Tibial artery (tissue), 4 donors: Measurements from ENCODE around the gene MTHFSD.
A peak's percentile ranks its signal among the peaks of the same experiment; 100 is the strongest.
"Not testable (repeated sequence)": the region's sequence is repeated elsewhere in the genome, so short reads cannot be mapped to it uniquely, and the experiment has no call there.

Source experiments
- DNase-seq, 2 donors: peaks; one replicate each; pipeline ENCODE4 v3.0.0-alpha.2; 2019
- H3K27ac ChIP-seq, 2 donors: fragments of 200-600 bp; sonication (generic) in 1 of 2; 1 replicate in 1 of 2; 2 replicates in 1 of 2; pipeline ENCODE4 v1.5.1; 2018 to 2019; ENCODE audit warnings: mild to moderate bottlenecking in 1 of 2
- H3K27me3 ChIP-seq, 2 donors: fragments of 200-600 bp; sonication (generic) in 1 of 2; one replicate each; pipeline versions ENCODE4 v1.5.1 to v1.6.0; 2016 to 2019
- H3K36me3 ChIP-seq, 3 donors: fragments of 200-600 bp; sonication (generic) in 2 of 3; one replicate each; pipeline ENCODE4 v1.5.1; 2016 to 2019; ENCODE audit warnings: mild to moderate bottlenecking in 2 of 3
- H3K4me1 ChIP-seq, 4 donors: fragments of 200-600 bp; sonication (generic) in 2 of 4; 1 replicate in 3 of 4; 2 replicates in 1 of 4; pipeline ENCODE4 v1.5.1; 2016 to 2019
- H3K4me3 ChIP-seq, 2 donors: fragments of 200-600 bp; sonication (generic) in 1 of 2; 1 replicate in 1 of 2; 2 replicates in 1 of 2; pipeline ENCODE4 v1.5.1; 2018 to 2019; ENCODE audit warnings: mild to moderate bottlenecking in 2 of 2
- H3K9me3 ChIP-seq, 3 donors: fragments of 200-600 bp; sonication (generic) in 1 of 3; one replicate each; pipeline ENCODE4 v1.5.1; 2016 to 2019
- intact Hi-C: fragments of 100-400 bp; cut with DNase I; formaldehyde crosslinking; loops from one replicate; pipeline ENCODE4 v1.15.0; 2023; ENCODE audit warnings: low total_unique reads
- TF ChIP-seq, protein P1 (sequence below), 2 experiments: fragments of 200-600 bp in 1 of 2; fragments of 450-650 bp in 1 of 2; IDR thresholded peaks; one replicate each; pipeline ENCODE4 v1.5.1; 2017 to 2019; ENCODE audit warnings: antibody characterized with exemption in 2 of 2, mild to moderate bottlenecking in 1 of 2, moderate library complexity in 1 of 2

MTHFSD gene

DNA sequence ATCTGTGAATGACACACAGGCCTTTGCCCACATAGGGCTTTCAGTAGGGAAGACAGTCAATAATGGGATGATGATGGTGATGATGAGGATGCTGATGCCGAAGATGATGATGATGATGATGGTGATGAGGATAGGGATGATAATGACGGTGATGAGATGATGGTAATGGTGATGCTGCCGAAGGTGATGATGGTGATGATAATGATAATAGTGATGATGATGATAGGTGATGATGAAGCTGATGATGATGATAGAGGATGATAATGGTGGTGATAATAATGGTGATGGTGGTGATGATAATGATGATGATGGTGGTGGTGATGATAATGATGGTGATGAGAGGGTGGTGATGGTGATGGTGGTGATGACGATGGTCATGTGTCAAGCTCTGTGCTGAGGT, 36.2 kb upstream of the MTHFSD start:
- Histone ChIP-seq H3K4me3 (no peak overlapping the region), H3K9me3 (no peaks in the 10 kb centered on the region), H3K27me3 (no peaks in the 10 kb centered on the region), H3K27ac (peak overlapping the region; percentile 95 to 97), H3K4me1 (peaks cover 0 to 93% (median 62%) of the 10 kb centered on the region in 4 donors), H3K36me3 (peaks cover 0 to 5% (median 0%) of the 10 kb centered on the region in 3 donors)
- intact Hi-C loops, result no loop called here
- TF ChIP-seq, protein P1, sequence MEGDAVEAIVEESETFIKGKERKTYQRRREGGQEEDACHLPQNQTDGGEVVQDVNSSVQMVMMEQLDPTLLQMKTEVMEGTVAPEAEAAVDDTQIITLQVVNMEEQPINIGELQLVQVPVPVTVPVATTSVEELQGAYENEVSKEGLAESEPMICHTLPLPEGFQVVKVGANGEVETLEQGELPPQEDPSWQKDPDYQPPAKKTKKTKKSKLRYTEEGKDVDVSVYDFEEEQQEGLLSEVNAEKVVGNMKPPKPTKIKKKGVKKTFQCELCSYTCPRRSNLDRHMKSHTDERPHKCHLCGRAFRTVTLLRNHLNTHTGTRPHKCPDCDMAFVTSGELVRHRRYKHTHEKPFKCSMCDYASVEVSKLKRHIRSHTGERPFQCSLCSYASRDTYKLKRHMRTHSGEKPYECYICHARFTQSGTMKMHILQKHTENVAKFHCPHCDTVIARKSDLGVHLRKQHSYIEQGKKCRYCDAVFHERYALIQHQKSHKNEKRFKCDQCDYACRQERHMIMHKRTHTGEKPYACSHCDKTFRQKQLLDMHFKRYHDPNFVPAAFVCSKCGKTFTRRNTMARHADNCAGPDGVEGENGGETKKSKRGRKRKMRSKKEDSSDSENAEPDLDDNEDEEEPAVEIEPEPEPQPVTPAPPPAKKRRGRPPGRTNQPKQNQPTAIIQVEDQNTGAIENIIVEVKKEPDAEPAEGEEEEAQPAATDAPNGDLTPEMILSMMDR (IDR thresholded peaks at IDR 0.05), result no peak
- DNase-seq, result no peak

DNA sequence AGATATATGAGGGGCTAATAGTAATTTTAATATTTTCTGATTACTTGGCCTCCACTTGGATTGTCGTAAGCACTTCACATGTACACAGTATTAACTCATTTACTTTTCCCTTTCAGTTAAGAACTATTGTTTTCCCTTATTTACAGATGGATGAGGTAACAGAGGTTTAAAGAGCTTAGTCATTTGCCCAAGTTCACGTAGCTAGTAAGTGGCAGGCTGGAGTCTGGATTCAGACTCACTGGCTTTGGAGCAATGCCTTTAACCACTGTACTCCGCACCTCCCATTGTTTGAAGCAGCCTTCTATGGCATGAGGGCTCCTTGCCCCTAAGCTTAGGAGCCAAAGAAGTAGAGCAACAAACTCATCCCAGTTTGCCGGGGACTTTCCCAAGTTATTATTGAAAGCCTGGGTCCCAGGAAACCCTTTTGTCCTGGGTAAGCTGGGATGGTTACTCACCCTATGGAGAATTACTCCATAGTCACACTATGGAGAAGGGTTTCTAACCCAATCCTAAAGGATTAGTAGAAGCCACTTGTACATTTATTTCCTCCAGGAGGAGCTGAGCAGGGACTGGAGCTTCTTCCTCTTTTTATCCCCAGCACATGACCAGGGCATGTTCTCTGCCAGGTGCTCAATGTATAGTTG, 35.6 kb upstream of the MTHFSD start:
- H3K9me3 ChIP-seq, result no peaks in the 10 kb centered on the region
- peaks cover 0 to 5% (median 0%) of the 10 kb centered on the region in 3 donors for H3K36me3 ChIP-seq
- H3K27ac ChIP-seq, result peak overlapping the region; percentile 95 to 97
- no peak overlapping the region for H3K4me3 ChIP-seq
- H3K27me3 ChIP-seq, result no peaks in the 10 kb centered on the region
- DNase-seq, result peak in 1 of 2 donors; percentile 53
- H3K4me1 ChIP-seq, result peaks cover 0 to 92% (median 59%) of the 10 kb centered on the region in 4 donors
- TF ChIP-seq, protein P1 (IDR thresholded peaks at IDR 0.05), result no peak
- intact Hi-C loops, result no loop called here

DNA sequence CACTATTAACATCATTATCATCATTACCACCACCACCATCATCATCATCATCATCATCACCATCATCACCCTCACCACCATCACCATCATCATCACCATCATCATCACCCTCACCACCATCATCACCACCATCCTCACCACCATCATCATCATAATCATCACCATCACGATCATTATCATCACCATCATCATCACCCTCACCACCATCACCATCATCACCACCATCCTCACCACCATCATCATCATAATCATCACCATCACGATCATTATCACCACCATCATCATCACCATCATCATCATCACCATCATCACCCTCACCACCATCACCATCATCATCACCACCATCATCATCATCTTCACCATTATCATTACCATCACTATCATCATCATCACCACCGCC, 32.9 kb upstream of the MTHFSD start:
- DNase-seq, H3K36me3 ChIP-seq, H3K4me3 ChIP-seq, intact Hi-C loops, H3K27me3 ChIP-seq, H3K9me3 ChIP-seq: not testable (repeated sequence)
- H3K4me1 ChIP-seq, result peaks cover 0 to 92% (median 61%) of the 10 kb centered on the region in 4 donors
- H3K27ac ChIP-seq, result peak overlapping the region; percentile 95 to 97

DNA sequence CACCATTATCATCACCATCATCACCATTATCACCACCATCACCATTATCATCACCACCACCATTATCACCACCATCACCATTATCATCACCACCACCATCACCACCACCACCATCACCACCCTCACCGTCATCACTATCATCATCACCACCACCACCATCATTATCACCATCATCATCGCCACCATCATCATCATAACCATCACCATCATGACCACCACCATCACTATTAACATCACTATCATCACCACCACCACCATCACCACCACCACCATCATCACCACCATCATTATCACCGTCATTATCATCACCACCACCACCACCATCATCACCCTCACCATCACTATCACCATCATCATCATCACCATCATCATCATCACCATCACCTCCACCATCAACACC, 32.5 kb upstream of the MTHFSD start:
- TF ChIP-seq, protein P1 (IDR thresholded peaks at IDR 0.05), result no peak
- no peak for DNase-seq
- Histone ChIP-seq H3K36me3 (peaks cover 0 to 5% (median 0%) of the 10 kb centered on the region in 3 donors), H3K4me1 (peaks cover 0 to 92% (median 62%) of the 10 kb centered on the region in 4 donors), H3K4me3 (no peak overlapping the region), H3K9me3 (no peaks in the 10 kb centered on the region), H3K27me3 (no peaks in the 10 kb centered on the region), H3K27ac (peak overlapping the region; percentile 95 to 97)
- intact Hi-C loops, result no loop called here

DNA sequence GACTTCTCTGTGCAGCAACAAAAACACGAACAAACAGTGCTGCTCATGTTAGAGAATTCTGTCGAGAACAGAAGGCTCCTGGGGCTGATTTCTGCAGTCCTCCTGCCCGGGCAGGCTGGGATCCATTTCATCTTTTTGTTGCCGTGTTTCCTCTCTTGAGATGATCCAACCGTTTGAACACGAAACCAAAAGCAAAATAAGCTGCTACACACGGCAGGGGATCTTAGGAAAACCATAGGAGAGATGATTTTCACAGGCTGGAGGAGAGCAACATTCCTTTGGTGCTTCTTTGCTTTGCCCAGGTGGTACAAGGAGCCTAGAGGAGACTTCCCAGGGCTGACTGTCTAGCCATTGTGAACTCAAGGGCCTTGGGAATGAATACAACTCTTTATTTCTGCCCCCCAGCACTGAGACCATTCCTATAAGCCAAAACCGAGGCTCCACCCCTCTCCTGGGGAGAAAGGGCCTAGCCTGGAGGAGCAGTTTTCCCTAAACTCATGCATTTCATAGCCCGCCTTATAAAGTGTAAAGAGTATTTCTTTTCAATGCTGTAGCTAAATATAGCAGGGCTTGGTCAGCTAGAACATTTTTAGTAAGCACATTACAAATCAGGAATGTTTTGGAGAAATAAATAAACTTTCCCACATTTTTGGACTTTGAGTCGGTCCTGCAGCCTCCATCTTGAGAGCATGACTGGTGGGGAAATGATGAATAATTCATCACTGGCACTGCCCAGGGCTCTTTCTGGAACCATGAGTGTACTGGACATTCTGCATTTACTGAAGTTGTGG, 31.0 kb upstream of the MTHFSD start:
- Histone ChIP-seq H3K36me3 (peaks cover 0 to 5% (median 0%) of the 10 kb centered on the region in 3 donors), H3K4me1 (peaks cover 0 to 98% (median 68%) of the 10 kb centered on the region in 4 donors), H3K27ac (peak overlapping the region; percentile 95 to 97), H3K9me3 (no peaks in the 10 kb centered on the region), H3K4me3 (peak overlapping the region in 1 of 2 donors; percentile 14), H3K27me3 (no peaks in the 10 kb centered on the region)
- peak in 1 of 2 donors; percentile 80 for DNase-seq
- intact Hi-C loops, result no loop called here
- TF ChIP-seq, protein P1 (IDR thresholded peaks at IDR 0.05), result no peak
